ENCODE results near the gene SMIM26. TPM values are rescaled to one million over a fixed set of nuclear protein-coding genes. Genes with fewer than 3 reads are reported as not detected.

SMIM26 gene
- total and polyA plus RNA-seq, 2 of the 13 experiments (the other 11 are each of a cell fraction or from before 2014, with no cell fraction given) = 214 to 249 TPM

DNA sequence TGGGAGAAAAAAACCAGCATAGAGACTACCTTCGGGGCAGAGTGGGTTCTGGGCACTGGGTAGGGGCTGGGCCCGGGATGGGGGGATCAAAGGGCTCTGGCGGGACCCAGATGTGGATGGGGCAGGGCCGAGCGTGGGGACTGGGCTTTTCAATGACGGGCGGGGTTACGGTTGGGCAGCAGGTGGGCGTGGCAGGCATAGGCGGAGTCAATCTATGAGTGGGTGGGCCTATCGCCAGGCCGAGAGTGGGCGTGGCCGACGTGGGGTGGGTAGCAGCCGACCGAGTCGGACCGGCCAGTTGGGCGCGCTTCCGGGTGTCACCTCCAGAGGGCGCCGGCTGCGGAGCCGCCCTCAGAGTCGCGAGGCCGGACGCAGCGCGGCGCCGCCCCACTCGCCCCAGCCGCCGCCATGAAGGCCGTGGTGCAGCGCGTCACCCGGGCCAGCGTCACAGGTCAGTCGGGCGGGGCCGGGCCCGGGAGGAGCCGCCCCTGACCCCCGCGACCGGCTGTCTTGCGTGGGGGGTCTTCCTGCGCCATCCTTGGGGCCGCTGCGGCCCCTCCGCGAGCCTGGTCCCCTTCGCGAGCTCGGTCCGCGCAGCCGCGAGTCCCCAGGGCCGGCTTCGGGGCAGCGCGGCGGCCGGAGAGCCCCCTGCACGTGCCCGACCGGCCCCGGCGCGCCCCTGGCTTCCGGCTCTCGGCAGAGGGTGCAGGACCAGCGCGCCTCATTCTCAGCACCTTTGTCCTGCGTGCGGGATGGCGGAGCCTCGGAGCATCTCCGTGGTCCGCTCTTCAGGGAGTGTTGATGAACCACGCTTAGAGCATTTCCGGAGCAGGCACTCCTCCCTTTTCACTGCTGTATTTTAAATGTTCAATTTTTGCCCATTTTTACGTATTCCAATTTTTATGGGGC lies 20.7 kb downstream of the SMIM26 start, which contains the start of gene DTD1 (continued):
- TF ChIP-seq, protein P1, sequence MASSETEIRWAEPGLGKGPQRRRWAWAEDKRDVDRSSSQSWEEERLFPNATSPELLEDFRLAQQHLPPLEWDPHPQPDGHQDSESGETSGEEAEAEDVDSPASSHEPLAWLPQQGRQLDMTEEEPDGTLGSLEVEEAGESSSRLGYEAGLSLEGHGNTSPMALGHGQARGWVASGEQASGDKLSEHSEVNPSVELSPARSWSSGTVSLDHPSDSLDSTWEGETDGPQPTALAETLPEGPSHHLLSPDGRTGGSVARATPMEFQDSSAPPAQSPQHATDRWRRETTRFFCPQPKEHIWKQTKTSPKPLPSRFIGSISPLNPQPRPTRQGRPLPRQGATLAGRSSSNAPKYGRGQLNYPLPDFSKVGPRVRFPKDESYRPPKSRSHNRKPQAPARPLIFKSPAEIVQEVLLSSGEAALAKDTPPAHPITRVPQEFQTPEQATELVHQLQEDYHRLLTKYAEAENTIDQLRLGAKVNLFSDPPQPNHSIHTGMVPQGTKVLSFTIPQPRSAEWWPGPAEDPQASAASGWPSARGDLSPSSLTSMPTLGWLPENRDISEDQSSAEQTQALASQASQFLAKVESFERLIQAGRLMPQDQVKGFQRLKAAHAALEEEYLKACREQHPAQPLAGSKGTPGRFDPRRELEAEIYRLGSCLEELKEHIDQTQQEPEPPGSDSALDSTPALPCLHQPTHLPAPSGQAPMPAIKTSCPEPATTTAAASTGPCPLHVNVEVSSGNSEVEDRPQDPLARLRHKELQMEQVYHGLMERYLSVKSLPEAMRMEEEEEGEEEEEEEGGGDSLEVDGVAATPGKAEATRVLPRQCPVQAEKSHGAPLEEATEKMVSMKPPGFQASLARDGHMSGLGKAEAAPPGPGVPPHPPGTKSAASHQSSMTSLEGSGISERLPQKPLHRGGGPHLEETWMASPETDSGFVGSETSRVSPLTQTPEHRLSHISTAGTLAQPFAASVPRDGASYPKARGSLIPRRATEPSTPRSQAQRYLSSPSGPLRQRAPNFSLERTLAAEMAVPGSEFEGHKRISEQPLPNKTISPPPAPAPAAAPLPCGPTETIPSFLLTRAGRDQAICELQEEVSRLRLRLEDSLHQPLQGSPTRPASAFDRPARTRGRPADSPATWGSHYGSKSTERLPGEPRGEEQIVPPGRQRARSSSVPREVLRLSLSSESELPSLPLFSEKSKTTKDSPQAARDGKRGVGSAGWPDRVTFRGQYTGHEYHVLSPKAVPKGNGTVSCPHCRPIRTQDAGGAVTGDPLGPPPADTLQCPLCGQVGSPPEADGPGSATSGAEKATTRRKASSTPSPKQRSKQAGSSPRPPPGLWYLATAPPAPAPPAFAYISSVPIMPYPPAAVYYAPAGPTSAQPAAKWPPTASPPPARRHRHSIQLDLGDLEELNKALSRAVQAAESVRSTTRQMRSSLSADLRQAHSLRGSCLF (CRISPR knock-in tag; IDR thresholded peaks at IDR 0.05; ENCODE audit: borderline replicate concordance) = no peak
- TF ChIP-seq RFX1 (IDR thresholded peaks at IDR 0.05) = no peak
- peak; percentile 66; the same call in 1 of the 2 replicates for TF ChIP-seq ZNF674 (CRISPR knock-in tag; IDR thresholded peaks at IDR 0.05; ENCODE audit: low read depth)
- TF ChIP-seq, protein P2, sequence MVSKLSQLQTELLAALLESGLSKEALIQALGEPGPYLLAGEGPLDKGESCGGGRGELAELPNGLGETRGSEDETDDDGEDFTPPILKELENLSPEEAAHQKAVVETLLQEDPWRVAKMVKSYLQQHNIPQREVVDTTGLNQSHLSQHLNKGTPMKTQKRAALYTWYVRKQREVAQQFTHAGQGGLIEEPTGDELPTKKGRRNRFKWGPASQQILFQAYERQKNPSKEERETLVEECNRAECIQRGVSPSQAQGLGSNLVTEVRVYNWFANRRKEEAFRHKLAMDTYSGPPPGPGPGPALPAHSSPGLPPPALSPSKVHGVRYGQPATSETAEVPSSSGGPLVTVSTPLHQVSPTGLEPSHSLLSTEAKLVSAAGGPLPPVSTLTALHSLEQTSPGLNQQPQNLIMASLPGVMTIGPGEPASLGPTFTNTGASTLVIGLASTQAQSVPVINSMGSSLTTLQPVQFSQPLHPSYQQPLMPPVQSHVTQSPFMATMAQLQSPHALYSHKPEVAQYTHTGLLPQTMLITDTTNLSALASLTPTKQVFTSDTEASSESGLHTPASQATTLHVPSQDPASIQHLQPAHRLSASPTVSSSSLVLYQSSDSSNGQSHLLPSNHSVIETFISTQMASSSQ (IDR thresholded peaks at IDR 0.05; ENCODE audit: low read depth) = no peak
- TF ChIP-seq, protein P2 (CRISPR knock-in tag; IDR thresholded peaks at IDR 0.05; ENCODE audit: borderline replicate concordance) = no peak
- TF ChIP-seq, protein P3, sequence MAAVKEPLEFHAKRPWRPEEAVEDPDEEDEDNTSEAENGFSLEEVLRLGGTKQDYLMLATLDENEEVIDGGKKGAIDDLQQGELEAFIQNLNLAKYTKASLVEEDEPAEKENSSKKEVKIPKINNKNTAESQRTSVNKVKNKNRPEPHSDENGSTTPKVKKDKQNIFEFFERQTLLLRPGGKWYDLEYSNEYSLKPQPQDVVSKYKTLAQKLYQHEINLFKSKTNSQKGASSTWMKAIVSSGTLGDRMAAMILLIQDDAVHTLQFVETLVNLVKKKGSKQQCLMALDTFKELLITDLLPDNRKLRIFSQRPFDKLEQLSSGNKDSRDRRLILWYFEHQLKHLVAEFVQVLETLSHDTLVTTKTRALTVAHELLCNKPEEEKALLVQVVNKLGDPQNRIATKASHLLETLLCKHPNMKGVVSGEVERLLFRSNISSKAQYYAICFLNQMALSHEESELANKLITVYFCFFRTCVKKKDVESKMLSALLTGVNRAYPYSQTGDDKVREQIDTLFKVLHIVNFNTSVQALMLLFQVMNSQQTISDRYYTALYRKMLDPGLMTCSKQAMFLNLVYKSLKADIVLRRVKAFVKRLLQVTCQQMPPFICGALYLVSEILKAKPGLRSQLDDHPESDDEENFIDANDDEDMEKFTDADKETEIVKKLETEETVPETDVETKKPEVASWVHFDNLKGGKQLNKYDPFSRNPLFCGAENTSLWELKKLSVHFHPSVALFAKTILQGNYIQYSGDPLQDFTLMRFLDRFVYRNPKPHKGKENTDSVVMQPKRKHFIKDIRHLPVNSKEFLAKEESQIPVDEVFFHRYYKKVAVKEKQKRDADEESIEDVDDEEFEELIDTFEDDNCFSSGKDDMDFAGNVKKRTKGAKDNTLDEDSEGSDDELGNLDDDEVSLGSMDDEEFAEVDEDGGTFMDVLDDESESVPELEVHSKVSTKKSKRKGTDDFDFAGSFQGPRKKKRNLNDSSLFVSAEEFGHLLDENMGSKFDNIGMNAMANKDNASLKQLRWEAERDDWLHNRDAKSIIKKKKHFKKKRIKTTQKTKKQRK (IDR thresholded peaks at IDR 0.05; ENCODE audit: low read length) = no peak
- peak; percentile 71 for TF ChIP-seq ELF1 (CRISPR knock-in tag; IDR thresholded peaks at IDR 0.05)
- TF ChIP-seq ZNF563 (CRISPR knock-in tag; IDR thresholded peaks at IDR 0.05) = peak; percentile 95
- no peak; the same call in 1 of the 2 replicates for TF ChIP-seq JUND (CRISPR knock-in tag; IDR thresholded peaks at IDR 0.05)
- TF ChIP-seq GABPA (IDR thresholded peaks at IDR 0.05; ENCODE audit: low read depth, low read length) = peak; percentile 83
- peak; percentile 76 for TF ChIP-seq GABPA (CRISPR knock-in tag; IDR thresholded peaks at IDR 0.05; ENCODE audit: low read depth)
- TF ChIP-seq ZBTB21 (CRISPR knock-in tag; IDR thresholded peaks at IDR 0.05) = no peak
- no peak for TF ChIP-seq ZNF205 (CRISPR knock-in tag; IDR thresholded peaks at IDR 0.05)
- no peak; the same call in 1 of the 2 replicates for TF ChIP-seq ZNF772 (CRISPR knock-in tag; IDR thresholded peaks at IDR 0.05)
- TF ChIP-seq HOXD1 (CRISPR knock-in tag; IDR thresholded peaks at IDR 0.05) = peak; percentile 67; the same call in 1 of the 2 replicates
- TF ChIP-seq, protein P4, sequence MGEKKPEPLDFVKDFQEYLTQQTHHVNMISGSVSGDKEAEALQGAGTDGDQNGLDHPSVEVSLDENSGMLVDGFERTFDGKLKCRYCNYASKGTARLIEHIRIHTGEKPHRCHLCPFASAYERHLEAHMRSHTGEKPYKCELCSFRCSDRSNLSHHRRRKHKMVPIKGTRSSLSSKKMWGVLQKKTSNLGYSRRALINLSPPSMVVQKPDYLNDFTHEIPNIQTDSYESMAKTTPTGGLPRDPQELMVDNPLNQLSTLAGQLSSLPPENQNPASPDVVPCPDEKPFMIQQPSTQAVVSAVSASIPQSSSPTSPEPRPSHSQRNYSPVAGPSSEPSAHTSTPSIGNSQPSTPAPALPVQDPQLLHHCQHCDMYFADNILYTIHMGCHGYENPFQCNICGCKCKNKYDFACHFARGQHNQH (CRISPR knock-in tag; IDR thresholded peaks at IDR 0.05) = no peak

Data from HepG2 (cell line).